ENCODE results near the gene HOOK1. TPM values are rescaled to one million over a fixed set of nuclear protein-coding genes. Genes with fewer than 3 reads are reported as not detected.
"Not testable (repeated sequence)": the region's sequence is repeated elsewhere in the genome, so short reads cannot be mapped to it uniquely, and the experiment has no call there.

Gene HOOK1
- total and polyA plus RNA-seq, 12 donors, result 0.61 to 6.1 (median 3.0) TPM

GRCh38 chr1:59915516-59915915 is 100.8 kb downstream of the HOOK1 start:
- H3K4me1 ChIP-seq, result peaks cover 0 to 93% (median 32%) of the 10 kb centered on the region in 9 donors
- H3K9me3 ChIP-seq, result no peaks in the 10 kb centered on the region
- peak overlapping the region in 8 of 10 donors; percentile 18 to 92 (median 80) for H3K27ac ChIP-seq
- no peak overlapping the region for H3K4me3 ChIP-seq
- ATAC-seq (no peak), DNase-seq (no peak)
- H3K27me3 ChIP-seq, result peaks cover 0 to 5% (median 0%) of the 10 kb centered on the region in 7 donors
- intact Hi-C loops (cut with DNase I), result no loop called here
- WGBS, 2 donors, result 13 to 16% methylated on average over 1 of the region's 1 CpG
- peaks cover 0 to 26% (median 0%) of the 10 kb centered on the region in 9 donors for H3K36me3 ChIP-seq
- TF ChIP-seq CTCF (IDR thresholded peaks at IDR 0.05), result no peak

- peaks cover 0 to 5% (median 0%) of the 10 kb centered on the region in 7 donors for H3K27me3 ChIP-seq
- peak overlapping the region in 6 of 10 donors; percentile 38 to 92 (median 90) for H3K27ac ChIP-seq
- peaks cover 0 to 9% (median 0%) of the 10 kb centered on the region in 9 donors for H3K36me3 ChIP-seq
- TF ChIP-seq CTCF (IDR thresholded peaks at IDR 0.05), result no peak
- DNase-seq (no peak), ATAC-seq (peak in 2 of 8 donors; percentile 33 to 37)
- no peak overlapping the region for H3K4me3 ChIP-seq
- no peaks in the 10 kb centered on the region for H3K9me3 ChIP-seq
- peaks cover 0 to 81% (median 36%) of the 10 kb centered on the region in 9 donors for H3K4me1 ChIP-seq
- 83 to 84% methylated on average over 10 of the region's 10 CpGs for WGBS, 2 donors
- intact Hi-C loops (cut with DNase I), result no loop called here
Observed at GRCh38 chr1:59917026-59917784, 102.5 kb downstream of the HOOK1 start.

- ATAC-seq (no peak), DNase-seq (no peak)
- Histone ChIP-seq H3K9me3 (no peaks in the 10 kb centered on the region), H3K4me1 (peaks cover 0 to 76% (median 36%) of the 10 kb centered on the region in 9 donors), H3K36me3 (peaks cover 0 to 4% (median 0%) of the 10 kb centered on the region in 9 donors), H3K4me3 (no peak overlapping the region), H3K27me3 (peaks cover 0 to 5% (median 0%) of the 10 kb centered on the region in 7 donors), H3K27ac (peak overlapping the region in 6 of 10 donors; percentile 53 to 92 (median 90))
- no peak for TF ChIP-seq CTCF (IDR thresholded peaks at IDR 0.05)
- intact Hi-C loops (cut with DNase I), result no loop called here
- WGBS, 2 donors, result 89 to 90% methylated on average over 2 of the region's 2 CpGs
Observed at GRCh38 chr1:59917785-59918180, 103.0 kb downstream of the HOOK1 start.

- H3K4me3 ChIP-seq, result no peak overlapping the region
- intact Hi-C loops (cut with DNase I), result no loop called here
- H3K4me1 ChIP-seq, result peaks cover 0 to 56% (median 32%) of the 10 kb centered on the region in 9 donors
- WGBS, 2 donors, result 70 to 74% methylated on average over 2 of the region's 2 CpGs
- no peaks in the 10 kb centered on the region for H3K36me3 ChIP-seq
- H3K9me3 ChIP-seq, result peaks cover 0 to 17% (median 6%) of the 10 kb centered on the region in 11 donors
- no peak for TF ChIP-seq CTCF (IDR thresholded peaks at IDR 0.05)
- ATAC-seq, result no peak
- H3K27me3 ChIP-seq, result peaks cover 0 to 5% (median 0%) of the 10 kb centered on the region in 7 donors
- peak overlapping the region in 8 of 10 donors; percentile 7 to 92 (median 88) for H3K27ac ChIP-seq
- DNase-seq, result no peak
Observed at GRCh38 chr1:59919746-59920145, 105.0 kb downstream of the HOOK1 start.

GRCh38 chr1:59921258-59921899 is 106.6 kb downstream of the HOOK1 start:
- DNase-seq (peak in 1 of 2 donors; percentile 41), ATAC-seq (peak in 4 of 8 donors; percentile 31 to 65 (median 48))
- intact Hi-C loops (cut with DNase I); H3K36me3 ChIP-seq: not testable (repeated sequence)
- 38 to 54% methylated on average over 6 of the region's 6 CpGs for WGBS, 2 donors
- H3K9me3 ChIP-seq, result peaks cover 0 to 20% (median 7%) of the 10 kb centered on the region in 11 donors
- H3K4me3 ChIP-seq, result peak overlapping the region in 5 of 10 donors; percentile 22 to 63 (median 35)
- H3K27ac ChIP-seq, result peak overlapping the region; percentile 12 to 92 (median 86)
- peaks cover 0 to 45% (median 23%) of the 10 kb centered on the region in 9 donors for H3K4me1 ChIP-seq
- H3K27me3 ChIP-seq, result peaks cover 0 to 20% (median 2%) of the 10 kb centered on the region in 7 donors
